Heart left ventricle (tissue), 16 donors: ENCODE results near the gene RIC8B. TPM values are rescaled to one million over a fixed set of nuclear protein-coding genes. Genes with fewer than 3 reads are reported as not detected.

Experiments
- ATAC-seq, 4 donors: fragments of 200-7000 bp; cut with Tn5 transposase; one replicate each; pipeline ENCODE4 v1.9.1; 2020 to 2022; ENCODE audit warnings: moderate library complexity in 4 of 4, mild to moderate bottlenecking in 3 of 4, moderate number of reproducible peaks in 1 of 4
- DNase-seq, 5 donors: peaks; one replicate each; pipeline ENCODE4 v3.0.0-alpha.2; 2020
- H3K27ac ChIP-seq, 12 donors: fragments of 200-600 bp; sonication (generic) in 4 of 12; one replicate each; pipeline versions ENCODE4 v1.5.0 to v1.8.0; 2016 to 2022; ENCODE audit warnings: mild to moderate bottlenecking in 2 of 12
- H3K27me3 ChIP-seq, 9 donors: fragments of 200-600 bp; sonication (generic) in 2 of 9; one replicate each; pipeline versions ENCODE4 v1.5.1 to v1.8.0; 2016 to 2022; ENCODE audit warnings: mild to moderate bottlenecking in 3 of 9
- H3K36me3 ChIP-seq, 9 donors: fragments of 200-600 bp; sonication (generic) in 2 of 9; one replicate each; pipeline versions ENCODE4 v1.5.0 to v1.8.0; 2018 to 2022; ENCODE audit warnings: mild to moderate bottlenecking in 2 of 9
- H3K4me1 ChIP-seq, 12 donors: fragments of 200-600 bp; sonication (generic) in 4 of 12; one replicate each; pipeline versions ENCODE4 v1.5.0 to v1.8.0; 2016 to 2022; ENCODE audit warnings: mild to moderate bottlenecking in 3 of 12
- H3K4me3 ChIP-seq, 12 donors: fragments of 200-600 bp; sonication (generic) in 4 of 12; one replicate each; pipeline versions ENCODE4 v1.5.0 to v1.8.0; 2017 to 2022; ENCODE audit warnings: mild to moderate bottlenecking in 9 of 12, moderate library complexity in 4 of 12
- H3K9me3 ChIP-seq, 12 donors: fragments of 200-600 bp; sonication (generic) in 4 of 12; one replicate each; pipeline versions ENCODE4 v1.5.0 to v1.8.0; 2016 to 2022; ENCODE audit warnings: mild to moderate bottlenecking in 1 of 12
- CTCF ChIP-seq, 12 donors: fragments of 200-600 bp; sonication (generic) in 4 of 12; IDR thresholded peaks; one replicate each; pipeline versions ENCODE4 v1.5.0 to v1.8.0; 2018 to 2022; ENCODE audit warnings: antibody characterized with exemption in 12 of 12, mild to moderate bottlenecking in 5 of 12
- POLR2A ChIP-seq, 2 donors: fragments of 450-650 bp; IDR thresholded peaks; one replicate each; pipeline ENCODE4 v1.6.1; 2017; ENCODE audit warnings: antibody characterized with exemption in 2 of 2, mild to moderate bottlenecking in 2 of 2, moderate library complexity in 2 of 2
- WGBS, 4 donors: extraction: QIAGEN DNeasy Blood & Tissue Kit in 2 of 4; methylation state at CpG; one replicate each; pipeline versions ENCODE4 v1.1.5 to v1.1.7; 2013 to 2018; 5-methylcytosine and 5-hydroxymethylcytosine counted together
- intact Hi-C, 10 donors: fragments of 100-400 bp; cut with DNase I; formaldehyde crosslinking; loops; one replicate each; pipeline versions ENCODE4 v1.11.1 to v1.14.2; 2022
- polyA plus RNA-seq, 2 donors: library from polyadenylated mRNA; stranded (reverse); fragments of 200-250 nt; gene quantifications; one replicate each; pipeline ENCODE4 v1.2.3, GENCODE V29; 2013
- total RNA-seq, 9 donors: library from RNA; depleted of rRNA in 2 of 9; stranded (reverse); fragments of >200 nt in 2 of 9; fragmentation: NEBNext Ultra II Directional in 3 of 9; extraction: Animal tissue kit (Norgen Biotek cat#: 25700) in 3 of 9; gene quantifications; one replicate each; pipeline versions ENCODE4 v1.1.0 to v1.2.4, GENCODE V29; 2016 to 2023
- donor health status: ischemic (EF 13 %, LVEDD 7.1; RV severe dilation, severe dysfunction).
- donor health status: healthy with polysubstance abuse.
- donor health status: DM: no; HTN: yes; CAD: no.
- donor health status: DM: no; HTN: no; CAD: no.
- donor health status: ischemic (EF 25% LVEDD 6.9; RV normal size, moderate dysfunction).
- donor health status: ischemic (EF 25% LVEDD 5.7; RV mildly dilated, moderate dysfunction).
- donor health status: healthy.
- donor health status: DM: yes; HTN: yes; CAD: no.
- donor health status: ischemic (EF 35%, LVEDD 5.7; RV mildly dilated, moderate dysfunction).
- donor health status: nonischemic (EF 11% LVEDD 7.7; RV severe dilation, severe dysfunction).
- donor health status: DM: yes; HTN: yes; CAD: no.
- donor health status: PGD.
- donor health status: ischemic (EF 29% LVEDD 5.4; RV normal size, mild dysfunction).
- donor health status: nonischemic (EF 23%, LVEDD 6.1; RV moderate dilation, normal function).

The RIC8B gene
- total and polyA plus RNA-seq, 11 donors = 6.1 to 27.5 (median 22.7) TPM

- Histone ChIP-seq H3K9me3 (no peaks in the 10 kb centered on the region), H3K27me3 (no peaks in the 10 kb centered on the region), H3K27ac (no peak overlapping the region), H3K36me3 (peaks cover 0 to 42% (median 21%) of the 10 kb centered on the region in 9 donors), H3K4me1 (no peaks in the 10 kb centered on the region), H3K4me3 (no peak overlapping the region)
- DNase-seq (no peak), ATAC-seq (no peak)
- peak in 3 of 12 donors; percentile 5 to 10 (median 7) for TF ChIP-seq CTCF (IDR thresholded peaks at IDR 0.05)
- TF ChIP-seq POLR2A (IDR thresholded peaks at IDR 0.05) = no peak
- intact Hi-C loops = no loop called here
- WGBS, 4 donors = 92 to 99% (median 97%) methylated on average over 2 of the region's 2 CpGs
These were observed 15.5 kb downstream of the RIC8B start for GRCh38 chr12:106790020-106790419.

- H3K4me1 ChIP-seq = no peaks in the 10 kb centered on the region
- no peak for DNase-seq
- H3K27ac ChIP-seq = no peak overlapping the region
- no peaks in the 10 kb centered on the region for H3K27me3 ChIP-seq
- H3K4me3 ChIP-seq = no peak overlapping the region
- intact Hi-C loops = no loop called here
- TF ChIP-seq POLR2A (IDR thresholded peaks at IDR 0.05) (no peak), CTCF (IDR thresholded peaks at IDR 0.05) (no peak)
- ATAC-seq = no peak
- peaks cover 0 to 37% (median 20%) of the 10 kb centered on the region in 9 donors for H3K36me3 ChIP-seq
- no peaks in the 10 kb centered on the region for H3K9me3 ChIP-seq
These were observed 17.0 kb downstream of the RIC8B start for GRCh38 chr12:106791531-106791930.

- Histone ChIP-seq H3K9me3 (no peaks in the 10 kb centered on the region), H3K36me3 (peaks cover 0 to 25% (median 13%) of the 10 kb centered on the region in 9 donors), H3K4me3 (no peak overlapping the region), H3K27ac (no peak overlapping the region), H3K4me1 (no peaks in the 10 kb centered on the region), H3K27me3 (no peaks in the 10 kb centered on the region)
- DNase-seq (no peak), ATAC-seq (no peak)
- intact Hi-C loops = no loop called here
- no peak for TF ChIP-seq CTCF (IDR thresholded peaks at IDR 0.05)
- no peak for TF ChIP-seq POLR2A (IDR thresholded peaks at IDR 0.05)
- 84 to 92% (median 91%) methylated on average over 1 of the region's 1 CpG for WGBS, 4 donors
These were observed 19.9 kb downstream of the RIC8B start for GRCh38 chr12:106794369-106794768.

GRCh38 chr12:106801167-106801708 lies 26.8 kb downstream of the RIC8B start:
- 18 to 33% (median 24%) methylated on average over 1 of the region's 1 CpG for WGBS, 4 donors
- TF ChIP-seq CTCF (IDR thresholded peaks at IDR 0.05) = no peak
- TF ChIP-seq POLR2A (IDR thresholded peaks at IDR 0.05) = no peak

More at GRCh38 chr12:106801167-106801708, 26.8 kb downstream of the RIC8B start:
- no peak overlapping the region for H3K4me3 ChIP-seq
- H3K27ac ChIP-seq = peak overlapping the region in 7 of 12 donors; percentile 6 to 55 (median 34)
- no peak for ATAC-seq
- intact Hi-C loops = no loop called here
- H3K36me3 ChIP-seq = peaks cover 0 to 20% (median 14%) of the 10 kb centered on the region in 9 donors
- H3K27me3 ChIP-seq = no peaks in the 10 kb centered on the region
- DNase-seq = no peak
- H3K9me3 ChIP-seq = no peaks in the 10 kb centered on the region
- peaks cover 0 to 25% (median 9%) of the 10 kb centered on the region in 12 donors for H3K4me1 ChIP-seq
